ENCODE measurements around the gene FAM135A. TPM values are rescaled to one million over a fixed set of nuclear protein-coding genes. Genes with fewer than 3 reads are reported as not detected.

Gene FAM135A
- total RNA-seq, 1 donor from 2014 or later: 10.5 TPM

DNA sequence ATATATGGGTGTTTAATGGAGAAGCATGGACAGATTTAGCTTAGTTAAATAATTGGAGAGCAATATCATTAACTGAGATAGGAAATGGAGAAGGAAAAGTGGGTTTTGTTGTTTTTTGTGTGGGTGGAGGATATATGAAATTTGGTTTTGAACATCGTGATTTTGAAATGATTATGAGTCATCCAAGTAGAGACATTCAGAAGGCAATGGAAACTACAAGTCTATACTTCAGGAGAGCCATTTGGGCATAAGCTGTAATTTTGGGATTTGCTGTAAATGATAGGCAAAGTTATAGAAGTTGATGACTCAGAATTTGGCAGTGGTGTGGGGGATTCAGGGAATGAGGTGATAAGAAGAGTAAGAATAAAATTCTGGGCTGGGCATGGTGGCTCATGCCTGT is 27.4 kb upstream of the FAM135A start:
- Mint-ChIP-seq H3K9me3 (no peaks in the 10 kb centered on the region), H3K27me3 (peaks cover 12% of the 10 kb centered on the region), H3K36me3 (ENCODE audit: low read depth) (no peaks in the 10 kb centered on the region), H3K4me3 (no peak overlapping the region), H3K4me1 (no peaks in the 10 kb centered on the region), H3K27ac (no peak overlapping the region)
- no peak for DNase-seq
- intact Hi-C loops (cut with micrococcal nuclease): no loop called here

DNA sequence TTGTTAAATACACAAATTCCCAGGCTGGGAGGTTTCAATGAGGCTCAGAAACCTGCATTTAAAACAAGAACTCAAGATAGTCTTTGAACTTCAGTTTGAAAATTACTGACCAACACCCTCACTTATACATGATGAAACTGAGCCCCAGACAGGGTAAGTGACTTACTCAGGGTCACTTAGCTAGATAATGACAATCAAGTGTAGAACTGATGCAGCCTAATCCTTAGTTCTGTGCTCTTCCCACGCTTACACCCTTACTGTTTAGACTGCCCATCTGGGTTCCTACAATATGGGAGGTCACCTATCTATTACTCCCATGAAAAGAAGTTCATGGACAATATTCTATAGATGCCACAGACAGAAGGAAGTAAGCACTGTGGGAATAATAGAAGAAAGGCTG is 24.5 kb upstream of the FAM135A start:
- Mint-ChIP-seq H3K9me3 (no peaks in the 10 kb centered on the region), H3K27me3 (peaks cover 20% of the 10 kb centered on the region), H3K27ac (no peak overlapping the region), H3K4me1 (no peaks in the 10 kb centered on the region), H3K4me3 (no peak overlapping the region), H3K36me3 (ENCODE audit: low read depth) (no peaks in the 10 kb centered on the region)
- intact Hi-C loops (cut with micrococcal nuclease): no loop called here
- no peak for DNase-seq

DNA sequence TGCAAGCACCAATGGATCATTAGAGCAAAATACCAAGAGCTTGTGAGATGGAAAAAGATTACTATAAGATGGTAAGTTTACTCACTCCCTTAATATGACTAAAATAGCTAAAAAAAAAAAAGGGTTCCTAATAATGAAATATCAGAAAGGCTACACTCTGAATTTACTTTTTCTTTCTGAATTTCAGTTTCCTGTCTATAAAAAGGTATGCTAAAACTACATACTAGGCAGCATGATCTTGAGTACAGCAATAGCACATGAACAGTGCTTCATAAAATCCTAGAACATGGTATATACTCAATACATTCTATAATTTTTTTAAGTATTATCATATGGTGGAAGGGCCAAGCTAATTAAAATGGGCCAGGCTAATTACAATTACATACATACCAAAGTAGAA is 24.0 kb upstream of the FAM135A start:
- no peaks in the 10 kb centered on the region for H3K36me3 Mint-ChIP-seq (ENCODE audit: low read depth)

DNA sequence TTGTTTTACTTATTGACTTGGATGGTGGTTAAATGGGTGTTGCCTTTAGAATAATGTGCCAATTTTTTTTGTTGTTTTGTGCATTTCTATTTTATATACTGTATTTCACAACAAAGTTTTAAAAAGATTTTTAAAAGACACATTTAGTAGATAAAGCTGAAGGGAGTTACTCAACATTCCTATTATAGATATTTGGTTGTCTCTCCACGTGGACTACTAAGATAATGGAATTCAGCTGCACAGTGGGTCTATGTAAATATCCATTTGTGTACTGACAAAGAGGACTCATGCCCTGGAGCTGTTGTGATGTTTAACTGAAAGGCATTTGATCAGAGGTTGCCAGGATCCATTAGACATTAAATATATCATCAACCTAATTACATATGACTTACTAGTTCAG is 23.2 kb upstream of the FAM135A start:
- Mint-ChIP-seq H3K27me3 (peaks cover 18% of the 10 kb centered on the region), H3K4me1 (no peaks in the 10 kb centered on the region), H3K9me3 (no peaks in the 10 kb centered on the region), H3K4me3 (no peak overlapping the region), H3K36me3 (ENCODE audit: low read depth) (no peaks in the 10 kb centered on the region), H3K27ac (no peak overlapping the region)
- no peak for DNase-seq
- intact Hi-C loops (cut with micrococcal nuclease): no loop called here

More for the DNA sequence above, 24.0 kb upstream of the FAM135A start:
- peaks cover 20% of the 10 kb centered on the region for H3K27me3 Mint-ChIP-seq
- H3K27ac Mint-ChIP-seq: no peak overlapping the region
- no peak for DNase-seq
- no peaks in the 10 kb centered on the region for H3K4me1 Mint-ChIP-seq
- H3K9me3 Mint-ChIP-seq: no peaks in the 10 kb centered on the region
- no peak overlapping the region for H3K4me3 Mint-ChIP-seq
- intact Hi-C loops (cut with micrococcal nuclease): no loop called here

DNA sequence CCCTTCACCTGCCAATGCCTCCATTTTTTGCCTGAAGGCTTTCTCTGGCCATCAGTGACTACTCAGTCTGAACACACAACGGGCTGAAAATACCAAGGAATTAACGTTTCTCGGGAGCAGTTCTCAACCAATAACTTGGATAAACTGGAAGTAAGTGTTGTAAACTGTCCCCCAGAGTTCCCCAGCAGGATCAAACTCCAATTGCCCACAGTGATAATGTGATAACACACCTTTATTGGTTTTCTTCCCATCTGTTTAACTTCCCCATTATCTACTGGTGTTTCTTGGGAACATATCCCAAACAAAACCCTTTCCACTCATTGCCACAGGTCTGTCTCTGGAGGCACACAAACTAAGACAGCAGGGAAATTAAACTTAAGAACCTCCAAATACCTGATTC is 21.8 kb upstream of the FAM135A start:
- DNase-seq: no peak
- peaks cover 18% of the 10 kb centered on the region for H3K27me3 Mint-ChIP-seq
- intact Hi-C loops (cut with micrococcal nuclease): no loop called here
- no peak overlapping the region for H3K4me3 Mint-ChIP-seq
- H3K4me1 Mint-ChIP-seq: no peaks in the 10 kb centered on the region
- no peaks in the 10 kb centered on the region for H3K36me3 Mint-ChIP-seq (ENCODE audit: low read depth)
- no peaks in the 10 kb centered on the region for H3K9me3 Mint-ChIP-seq
- H3K27ac Mint-ChIP-seq: no peak overlapping the region

DNA sequence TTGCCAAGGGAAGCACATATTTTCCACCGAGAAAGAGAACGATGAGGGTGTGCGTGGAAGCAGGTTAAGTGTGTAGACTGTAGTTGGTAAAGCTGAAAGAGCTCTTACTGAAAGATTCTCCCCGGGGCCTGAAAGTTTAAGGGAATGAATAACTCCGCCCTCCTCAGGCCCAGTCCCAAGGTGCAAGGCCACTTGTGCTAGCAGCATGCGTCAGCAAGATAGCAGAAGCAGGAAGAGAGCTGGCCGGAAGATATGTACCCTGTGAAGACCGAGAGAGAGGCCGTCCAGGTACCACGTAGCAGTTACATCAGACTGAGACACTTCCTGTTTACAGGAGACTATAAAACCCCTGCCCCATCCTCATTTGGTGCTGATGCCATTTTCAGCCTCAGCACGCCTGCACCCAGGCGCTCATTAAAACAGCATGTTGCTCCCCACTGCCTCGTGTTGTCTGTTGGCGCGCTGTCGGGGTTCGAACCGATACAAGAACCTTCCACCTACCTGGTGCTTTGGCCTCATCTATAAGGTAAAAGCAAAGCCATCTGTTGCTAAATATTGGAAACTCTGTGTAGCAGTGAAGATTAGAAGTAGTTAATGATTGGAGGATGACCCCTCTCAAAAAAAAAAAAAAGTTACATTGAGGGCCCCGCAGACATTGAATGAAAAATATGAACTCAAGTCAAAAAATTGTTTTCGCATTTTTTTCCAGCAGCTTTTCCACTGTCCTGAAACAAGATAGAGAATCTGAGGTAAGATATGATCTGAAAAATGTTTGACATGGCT is 18.6 kb upstream of the FAM135A start:
- Mint-ChIP-seq H3K4me1 (no peaks in the 10 kb centered on the region), H3K27ac (no peak overlapping the region), H3K36me3 (ENCODE audit: low read depth) (no peaks in the 10 kb centered on the region), H3K4me3 (no peak overlapping the region), H3K9me3 (no peaks in the 10 kb centered on the region), H3K27me3 (peaks cover 16% of the 10 kb centered on the region)
- intact Hi-C loops (cut with micrococcal nuclease): no loop called here
- DNase-seq: no peak

DNA sequence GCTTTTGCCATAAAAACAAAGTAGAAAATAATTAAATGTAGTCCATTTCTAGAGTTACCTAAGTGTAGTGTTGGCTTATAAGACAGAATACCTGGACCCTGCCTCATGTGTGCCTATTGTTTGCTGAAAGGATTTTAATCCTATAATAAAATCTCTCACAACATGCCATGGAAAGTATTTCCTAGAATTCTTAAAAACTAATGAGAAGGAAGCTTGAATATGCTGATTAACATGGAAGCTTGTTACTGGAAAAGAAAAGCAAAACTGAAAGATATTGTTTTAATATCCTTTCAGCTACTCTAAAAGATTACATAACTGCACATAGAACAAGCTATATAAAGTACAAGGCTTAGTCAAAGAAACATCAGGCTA is 18.0 kb upstream of the FAM135A start:
- no peak for DNase-seq
- Mint-ChIP-seq H3K4me1 (no peaks in the 10 kb centered on the region), H3K27ac (no peak overlapping the region), H3K27me3 (peaks cover 16% of the 10 kb centered on the region), H3K9me3 (no peaks in the 10 kb centered on the region), H3K36me3 (ENCODE audit: low read depth) (no peaks in the 10 kb centered on the region), H3K4me3 (no peak overlapping the region)
- intact Hi-C loops (cut with micrococcal nuclease): no loop called here

DNA sequence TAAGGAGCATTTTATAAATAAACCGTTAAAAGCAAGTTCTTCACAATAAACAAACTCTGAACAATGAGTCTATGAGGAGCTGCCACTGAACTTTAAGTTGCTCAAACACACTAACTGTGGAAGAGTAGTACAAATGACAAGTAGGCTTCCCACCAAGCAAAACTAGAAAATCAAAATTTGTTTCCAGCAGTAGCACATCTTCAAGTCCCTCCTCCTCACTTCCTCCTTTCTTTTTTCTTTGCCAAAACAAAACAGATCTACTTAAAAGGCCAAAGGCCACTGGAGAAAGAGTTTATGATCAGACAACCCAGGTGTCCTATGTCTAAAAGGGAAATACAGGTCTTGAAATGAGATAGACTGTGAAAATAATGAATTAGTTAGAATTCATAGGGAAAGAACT is 17.1 kb upstream of the FAM135A start:
- no peak overlapping the region for H3K27ac Mint-ChIP-seq
- H3K27me3 Mint-ChIP-seq: peaks cover 14% of the 10 kb centered on the region
- no peaks in the 10 kb centered on the region for H3K36me3 Mint-ChIP-seq (ENCODE audit: low read depth)
- DNase-seq: no peak
- intact Hi-C loops (cut with micrococcal nuclease): no loop called here
- H3K9me3 Mint-ChIP-seq: no peaks in the 10 kb centered on the region
- no peak overlapping the region for H3K4me3 Mint-ChIP-seq
- H3K4me1 Mint-ChIP-seq: no peaks in the 10 kb centered on the region

DNA sequence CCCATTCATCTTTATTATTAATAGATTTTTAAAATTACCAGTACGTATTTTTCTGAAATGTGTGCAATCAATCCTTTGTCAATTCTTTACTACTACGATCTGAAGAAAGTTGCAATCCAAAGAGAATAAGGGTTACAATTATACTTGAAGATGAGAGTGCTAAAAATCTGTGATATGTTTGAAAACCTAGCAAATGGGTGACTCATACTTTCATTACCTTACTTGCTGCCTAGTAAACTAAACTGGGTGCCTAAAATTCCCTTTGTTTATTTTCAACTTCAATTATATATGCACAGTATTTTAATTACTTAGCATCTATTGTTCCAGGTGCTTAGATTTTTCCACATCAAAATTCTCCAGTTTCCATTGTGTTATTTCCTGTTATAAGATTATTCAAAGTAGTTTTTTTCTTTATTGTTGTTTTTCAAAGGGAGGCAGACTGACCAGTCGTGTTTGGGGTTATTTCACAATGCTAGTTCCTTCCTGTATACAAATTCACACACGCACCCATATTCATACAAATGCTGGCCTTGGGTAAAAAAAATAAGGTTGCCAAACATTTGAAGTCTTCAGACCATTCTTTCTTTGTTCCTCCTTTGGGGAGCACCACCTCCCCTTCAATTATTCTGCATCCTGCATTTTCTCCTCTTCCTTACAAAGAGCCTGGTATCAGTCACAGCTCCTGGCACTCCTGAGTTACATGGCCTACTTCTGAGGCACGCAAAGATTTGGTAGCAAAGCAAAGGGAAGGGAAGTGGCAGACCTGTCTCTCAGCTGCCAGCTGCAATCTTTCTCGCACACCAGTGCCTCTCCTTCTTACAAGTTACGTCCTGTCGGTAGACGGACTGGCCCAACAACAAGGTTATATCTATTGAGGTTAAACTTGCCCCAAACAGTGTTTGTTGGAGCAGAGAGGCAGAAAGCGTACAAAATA is 16.2 kb upstream of the FAM135A start:
- H3K27ac Mint-ChIP-seq: no peak overlapping the region
- no peaks in the 10 kb centered on the region for H3K36me3 Mint-ChIP-seq (ENCODE audit: low read depth)
- no peaks in the 10 kb centered on the region for H3K9me3 Mint-ChIP-seq
- H3K4me1 Mint-ChIP-seq: no peaks in the 10 kb centered on the region
- H3K4me3 Mint-ChIP-seq: no peak overlapping the region
- intact Hi-C loops (cut with micrococcal nuclease): no loop called here
- H3K27me3 Mint-ChIP-seq: peaks cover 9% of the 10 kb centered on the region
- DNase-seq: no peak

DNA sequence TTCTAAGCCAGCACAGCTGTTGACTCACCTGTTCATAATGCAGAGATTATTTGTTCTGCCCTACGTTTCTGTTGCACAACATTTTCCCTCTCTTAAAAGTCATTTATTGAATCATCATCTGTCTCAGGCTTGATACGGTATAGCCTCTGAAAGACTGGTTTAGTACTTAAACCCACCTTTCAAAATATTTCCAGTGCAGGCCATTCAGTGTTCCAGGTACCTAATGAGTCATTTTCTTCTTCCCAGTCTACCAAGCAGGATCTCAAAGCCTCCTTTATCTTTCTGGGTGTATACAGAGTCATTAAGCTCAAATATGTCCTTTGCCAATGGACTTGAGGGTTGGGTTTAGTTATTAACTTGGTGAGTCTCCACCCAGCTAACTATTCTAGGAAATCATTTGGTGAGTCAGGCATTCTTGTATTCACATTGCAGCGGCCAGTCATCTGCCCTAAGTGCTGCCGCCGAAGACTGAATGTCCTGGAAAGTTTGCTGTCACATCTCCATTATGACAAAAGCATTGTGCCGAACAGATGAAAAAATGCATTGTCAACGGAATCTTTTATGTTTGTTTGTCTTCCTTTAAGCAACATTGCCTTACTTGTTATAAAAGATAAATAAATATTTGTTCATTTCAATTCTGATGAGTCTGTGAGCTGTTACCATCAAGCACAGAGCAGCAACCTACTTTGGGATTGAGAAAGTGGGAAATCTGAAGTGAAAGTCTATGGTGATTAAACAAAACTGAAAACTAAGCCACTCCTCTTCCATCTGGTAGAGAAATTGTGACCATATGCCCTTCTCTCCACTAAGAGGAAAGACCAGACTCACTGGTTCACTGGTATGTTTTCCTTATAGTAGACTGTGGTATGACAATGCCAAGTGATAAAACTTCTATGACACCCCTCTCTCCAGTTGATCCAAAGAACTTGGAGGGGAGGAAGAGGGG is 14.3 kb upstream of the FAM135A start:
- intact Hi-C loops (cut with micrococcal nuclease): no loop called here
- H3K27me3 Mint-ChIP-seq: peaks cover 21% of the 10 kb centered on the region
- H3K4me1 Mint-ChIP-seq: no peaks in the 10 kb centered on the region
- H3K9me3 Mint-ChIP-seq: no peaks in the 10 kb centered on the region
- DNase-seq: no peak
- no peaks in the 10 kb centered on the region for H3K36me3 Mint-ChIP-seq (ENCODE audit: low read depth)
- no peak overlapping the region for H3K27ac Mint-ChIP-seq
- H3K4me3 Mint-ChIP-seq: no peak overlapping the region

DNA sequence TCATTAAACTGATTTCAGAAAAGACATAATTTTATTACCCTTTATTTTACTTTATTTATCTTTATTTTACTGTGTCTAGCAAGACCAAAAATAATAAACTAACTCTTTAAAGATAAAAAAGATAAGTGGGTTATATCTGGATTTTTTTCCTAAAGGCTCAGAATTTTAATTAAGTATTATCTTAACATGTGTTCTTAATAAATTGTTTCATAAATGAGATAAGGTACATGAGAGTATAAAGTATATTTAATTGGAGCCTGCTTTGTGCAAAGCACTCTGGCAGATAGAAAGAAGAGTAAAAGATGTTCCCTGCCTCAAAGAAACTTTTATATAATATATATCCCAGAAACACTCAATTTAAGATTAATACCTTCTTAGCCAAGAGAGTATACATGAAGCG is 8.7 kb upstream of the FAM135A start:
- Mint-ChIP-seq H3K9me3 (no peaks in the 10 kb centered on the region), H3K4me3 (no peak overlapping the region), H3K27ac (no peak overlapping the region), H3K4me1 (no peaks in the 10 kb centered on the region), H3K27me3 (peaks cover 37% of the 10 kb centered on the region), H3K36me3 (ENCODE audit: low read depth) (no peaks in the 10 kb centered on the region)
- DNase-seq: no peak
- intact Hi-C loops (cut with micrococcal nuclease): no loop called here

DNA sequence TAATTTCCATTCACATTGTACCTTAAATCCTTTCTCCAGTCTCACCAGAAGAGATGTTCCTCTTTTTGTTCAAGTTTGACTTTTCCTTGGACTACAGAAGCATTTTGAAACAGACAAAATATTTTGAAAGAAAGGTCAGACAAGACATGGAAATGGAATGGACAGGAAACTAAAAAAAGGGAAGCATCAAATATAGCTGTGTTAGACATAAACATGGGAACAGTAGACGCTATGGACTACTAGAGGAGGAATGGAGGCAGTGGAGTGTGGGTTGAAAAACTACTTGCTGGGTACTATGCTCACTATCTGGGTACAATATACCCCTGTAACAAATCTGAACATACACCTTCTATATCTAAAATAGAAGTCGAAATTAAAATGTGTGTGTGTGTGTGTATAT is 4.1 kb upstream of the FAM135A start:
- peaks cover 13% of the 10 kb centered on the region for H3K4me1 Mint-ChIP-seq
- H3K4me3 Mint-ChIP-seq: no peak overlapping the region
- H3K9me3 Mint-ChIP-seq: no peaks in the 10 kb centered on the region
- H3K36me3 Mint-ChIP-seq (ENCODE audit: low read depth): peaks cover 1% of the 10 kb centered on the region
- DNase-seq: no peak
- H3K27ac Mint-ChIP-seq: no peak overlapping the region
- intact Hi-C loops (cut with micrococcal nuclease): no loop called here
- H3K27me3 Mint-ChIP-seq: peaks cover 21% of the 10 kb centered on the region

DNA sequence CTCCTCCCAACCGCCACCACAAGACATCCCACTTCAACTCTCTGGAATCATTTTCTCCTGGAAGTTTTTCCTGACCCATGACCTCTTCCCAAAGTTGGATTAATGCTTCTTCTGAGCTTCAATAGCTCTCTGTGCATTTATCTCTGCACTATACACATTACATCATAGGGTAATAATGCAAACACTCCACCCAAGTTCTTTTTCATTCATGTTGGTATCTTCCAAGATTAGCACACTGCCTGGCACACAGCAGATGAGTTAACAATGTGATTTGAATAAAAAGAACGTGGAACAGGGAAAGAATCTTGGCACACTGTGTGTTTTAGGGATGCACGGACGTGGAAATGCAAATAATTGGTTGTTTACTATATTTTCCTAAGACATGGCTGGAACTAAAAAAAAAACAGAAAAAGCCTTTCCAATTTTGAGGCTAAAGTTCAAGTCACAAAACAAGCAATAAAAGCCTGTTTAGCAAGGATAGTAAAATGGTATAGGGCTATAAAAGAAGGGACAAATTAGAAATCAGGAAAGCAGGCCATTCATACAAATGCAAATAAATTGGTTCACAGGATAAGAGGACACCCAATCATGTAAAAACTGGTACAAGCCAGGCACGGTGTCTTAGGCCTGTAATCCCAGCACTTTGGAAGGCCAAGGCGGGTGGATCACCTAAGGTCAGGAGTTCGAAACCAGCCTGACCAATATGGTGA is 1.6 kb upstream of the FAM135A start:
- Mint-ChIP-seq H3K4me1 (peaks cover 27% of the 10 kb centered on the region), H3K27me3 (peaks cover 15% of the 10 kb centered on the region), H3K9me3 (no peaks in the 10 kb centered on the region), H3K27ac (no peak overlapping the region), H3K4me3 (peak overlapping the region; percentile 92), H3K36me3 (ENCODE audit: low read depth) (peaks cover 6% of the 10 kb centered on the region)
- intact Hi-C loops (cut with micrococcal nuclease): loop anchor here (2.0 to 10.0 kb wide), 4 partner anchors 156 to 873 kb away; partner anchors contain the start of genes LMBRD1, OGFRL1 and SDHAF4
- DNase-seq: no peak
